GM18511 (cell line): ENCODE measurements around the gene NACC1.

Experiments used
- ATAC-seq: cut with Tn5 transposase; IDR thresholded peaks from one replicate; pipeline ENCODE4 v1.9.1; 2021; ENCODE audit warnings: mild to moderate bottlenecking, moderate library complexity; ENCODE audit not compliant: unreplicated experiment

NACC1 gene

GRCh38 chr19:13087795-13088537, 30.1 kb upstream of the NACC1 start:
- no peak for ATAC-seq

GRCh38 chr19:13089139-13089856, 28.8 kb upstream of the NACC1 start:
- ATAC-seq = no peak

- ATAC-seq = no peak
These were observed 28.1 kb upstream of the NACC1 start for GRCh38 chr19:13089857-13090507.

DNA sequence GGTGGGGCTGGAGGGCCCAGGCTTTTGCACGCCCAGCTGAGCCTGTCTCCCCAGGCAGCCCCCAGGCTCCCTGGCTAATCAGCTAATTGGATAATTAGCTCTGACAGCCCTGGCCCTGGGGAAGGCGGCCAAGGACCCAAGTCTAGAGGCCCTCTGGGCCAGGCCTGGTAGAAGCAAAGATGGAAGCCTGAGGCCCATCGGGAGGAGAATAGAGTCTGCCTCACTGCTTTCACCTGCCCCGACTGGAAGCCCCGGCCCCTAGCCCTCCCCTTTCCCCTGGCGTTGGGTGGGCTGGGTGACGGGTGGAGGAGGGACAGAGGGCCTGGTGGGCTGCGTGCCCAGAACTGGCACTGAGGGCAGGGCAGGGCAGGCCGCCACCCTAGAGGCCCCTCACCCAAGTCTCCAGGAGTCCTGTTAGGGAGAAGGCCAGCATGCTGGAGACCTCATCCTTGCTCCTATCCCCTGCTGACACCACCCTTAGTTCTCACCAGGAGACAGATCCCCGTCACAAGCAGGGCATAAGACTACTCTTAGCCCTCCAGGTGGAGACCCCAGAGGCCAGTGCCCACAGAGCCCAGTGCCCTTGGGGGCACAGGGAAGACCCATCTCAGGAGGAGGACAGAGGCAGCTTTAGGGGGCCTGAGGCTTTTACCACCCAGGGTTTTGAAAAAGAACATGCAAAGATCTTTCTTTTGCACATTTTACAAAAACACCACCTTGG, 27.4 kb upstream of the NACC1 start:
- no peak for ATAC-seq

GRCh38 chr19:13091400-13092157, 26.5 kb upstream of the NACC1 start:
- ATAC-seq = no peak

DNA sequence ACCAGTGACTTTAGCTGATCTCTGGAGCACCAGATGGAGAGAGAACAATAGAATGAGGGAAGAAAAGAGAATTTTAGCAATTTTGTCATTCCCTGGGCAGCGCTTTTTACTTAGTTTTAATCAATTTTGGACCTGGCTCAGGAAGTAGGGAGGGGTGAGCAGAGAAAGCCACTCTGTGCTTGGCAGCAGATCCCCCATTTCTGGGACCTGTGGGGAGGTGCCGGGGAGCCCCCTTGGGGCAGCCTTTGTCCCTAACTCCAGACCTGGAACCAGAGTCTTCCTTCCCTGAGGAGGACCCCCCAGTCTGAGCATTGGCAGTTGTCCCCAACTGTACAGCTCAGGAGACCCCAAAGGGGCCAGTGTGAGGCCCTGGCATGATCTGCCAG, 25.9 kb upstream of the NACC1 start:
- ATAC-seq = no peak

- no peak for ATAC-seq
These were observed 25.3 kb upstream of the NACC1 start for GRCh38 chr19:13092606-13093235.

- ATAC-seq = no peak
These were observed 24.5 kb upstream of the NACC1 start for GRCh38 chr19:13093407-13094105.

DNA sequence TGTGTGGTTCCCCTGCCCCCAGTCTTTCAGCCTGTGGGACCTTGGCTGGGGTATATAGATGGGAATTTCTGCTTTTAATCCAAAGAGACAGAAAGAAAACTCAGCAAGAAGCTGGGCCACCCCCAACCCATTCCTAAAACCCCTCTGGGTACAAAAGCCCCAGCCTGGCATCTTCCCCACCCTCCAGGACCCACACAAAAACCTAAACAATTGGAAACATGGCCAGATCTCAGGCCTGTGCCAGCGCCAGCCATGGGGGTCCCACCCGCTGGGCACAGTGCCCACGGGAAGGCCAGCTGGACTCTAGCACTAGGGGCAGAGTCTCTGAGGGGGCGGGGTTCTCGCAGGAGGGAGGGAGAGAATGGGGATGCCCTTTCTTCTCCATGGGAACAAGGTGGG, 24.0 kb upstream of the NACC1 start:
- ATAC-seq = no peak

DNA sequence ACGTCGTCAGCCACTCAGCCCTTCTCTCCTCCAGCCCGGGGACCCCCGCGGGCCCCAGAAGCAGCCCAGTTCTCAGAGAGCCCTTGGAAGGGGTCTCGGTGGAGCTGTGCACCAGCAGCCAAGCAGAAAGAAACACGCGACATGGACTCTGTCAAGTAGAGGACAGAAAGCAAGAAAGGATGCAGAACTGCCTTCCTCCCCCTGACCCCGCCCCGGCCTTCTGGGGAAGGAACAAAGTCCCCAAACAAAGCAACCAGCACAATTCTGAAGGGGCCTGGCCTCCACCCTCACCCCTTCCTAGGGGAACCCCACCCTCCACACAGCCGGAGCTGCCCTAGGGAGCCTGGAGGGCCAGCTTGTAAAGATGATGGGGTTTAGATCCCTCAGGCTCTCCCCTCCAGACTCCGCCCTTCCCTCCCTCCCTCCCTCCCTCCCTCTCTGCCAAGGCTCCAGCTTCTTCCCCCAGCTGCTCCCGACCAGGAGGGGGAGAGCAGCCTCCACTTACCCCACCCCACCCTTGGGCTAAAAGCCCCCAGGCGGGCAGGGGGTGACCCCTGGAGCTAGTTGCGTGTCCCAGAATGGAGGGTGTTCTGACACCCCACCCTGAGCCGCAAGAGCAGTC, 23.2 kb upstream of the NACC1 start:
- ATAC-seq = no peak

DNA sequence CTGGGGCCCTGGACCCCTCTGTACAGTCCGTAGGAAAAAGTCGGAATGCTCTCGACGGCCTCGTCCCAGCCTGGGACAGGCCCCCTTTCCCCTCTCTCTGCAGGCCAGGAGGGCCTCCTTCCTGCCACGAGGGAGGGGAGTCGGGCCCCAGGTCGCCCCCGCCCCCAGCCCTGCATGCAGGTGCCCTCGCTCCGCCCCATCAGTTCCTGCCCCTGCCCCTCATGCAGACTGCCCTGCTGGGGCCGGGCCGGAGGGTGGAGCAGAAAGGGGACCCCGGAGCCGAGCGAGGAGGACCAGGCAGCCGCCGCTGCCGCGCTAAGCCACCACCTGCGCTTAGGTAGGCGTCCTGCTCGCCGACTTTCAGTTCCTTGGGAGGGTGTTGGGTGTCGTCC, 22.7 kb upstream of the NACC1 start:
- ATAC-seq = no peak

- no peak for ATAC-seq
These were observed 21.8 kb upstream of the NACC1 start for GRCh38 chr19:13095934-13096927.

GRCh38 chr19:13097033-13097462, 21.0 kb upstream of the NACC1 start:
- ATAC-seq = no peak

DNA sequence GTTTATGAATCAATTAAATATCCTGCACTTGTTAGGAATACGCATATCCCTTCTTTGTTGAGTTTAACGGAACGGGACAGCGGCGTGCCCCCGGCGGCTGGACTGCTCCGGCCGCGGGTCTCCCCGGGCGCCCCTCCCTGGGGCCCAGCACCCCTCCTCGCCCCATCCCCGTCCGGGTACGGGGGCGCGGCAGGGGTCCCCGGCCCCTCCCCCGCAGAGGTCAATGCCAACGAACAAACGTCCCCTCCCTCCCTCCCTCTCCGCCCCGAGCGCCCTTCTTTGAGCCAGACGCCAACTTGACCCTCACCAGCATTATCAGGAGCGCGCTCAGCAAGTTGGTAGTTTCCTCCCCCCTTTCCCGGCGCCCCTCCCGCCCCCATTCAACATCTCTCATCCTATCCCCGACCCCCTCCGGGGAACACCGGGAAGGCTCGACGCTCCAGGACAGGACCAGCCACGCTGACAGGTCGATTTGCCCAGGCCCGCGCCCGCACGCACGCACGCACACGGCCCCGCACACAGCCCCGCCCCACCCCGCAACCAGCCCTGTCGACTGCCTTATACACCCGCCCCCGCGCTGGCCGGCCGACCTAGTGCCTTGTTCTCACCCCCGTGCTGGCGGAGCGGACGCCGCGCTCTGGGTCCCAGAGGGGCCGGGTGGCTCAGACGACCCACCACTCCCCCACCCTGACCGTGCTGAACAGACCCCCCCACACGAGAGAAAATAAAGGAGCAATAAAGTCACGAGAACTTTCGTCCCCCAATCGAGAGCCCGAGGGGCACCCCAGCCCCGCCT, 20.4 kb upstream of the NACC1 start:
- ATAC-seq = no peak

GRCh38 chr19:13098277-13099072, 19.6 kb upstream of the NACC1 start:
- ATAC-seq = no peak
